Astrocyte of the spinal cord (primary cell): ENCODE measurements around the gene ADAT3.

ENCODE experiments used
- DNase-seq: peaks from one replicate; pipeline ENCODE4 v3.0.0; 2011; ENCODE audit warnings: low read depth, low spot score
- H3K4me3 ChIP-seq: 2 replicates; pipeline ENCODE4 v1.5.1; 2011; ENCODE audit warnings: low read depth, mild to moderate bottlenecking, low read length, moderate library complexity
- in situ Hi-C: cut with HindIII; loops from 2 replicates; pipeline ENCODE4 v1.10.0; 2017; ENCODE audit warnings: low sequenced_read_pairs
- TF ChIP-seq, protein P1 (sequence below): IDR thresholded peaks from 2 replicates; pipeline ENCODE4 v1.5.1; 2012; ENCODE audit warnings: low read depth, mild to moderate bottlenecking, low read length, inconsistent platforms

Gene ADAT3

GRCh38 chr19:1961000-1961883 lies 56.0 kb downstream of the ADAT3 start:
- H3K4me3 ChIP-seq = no peak overlapping the region
- no peak for DNase-seq
- TF ChIP-seq, protein P1, sequence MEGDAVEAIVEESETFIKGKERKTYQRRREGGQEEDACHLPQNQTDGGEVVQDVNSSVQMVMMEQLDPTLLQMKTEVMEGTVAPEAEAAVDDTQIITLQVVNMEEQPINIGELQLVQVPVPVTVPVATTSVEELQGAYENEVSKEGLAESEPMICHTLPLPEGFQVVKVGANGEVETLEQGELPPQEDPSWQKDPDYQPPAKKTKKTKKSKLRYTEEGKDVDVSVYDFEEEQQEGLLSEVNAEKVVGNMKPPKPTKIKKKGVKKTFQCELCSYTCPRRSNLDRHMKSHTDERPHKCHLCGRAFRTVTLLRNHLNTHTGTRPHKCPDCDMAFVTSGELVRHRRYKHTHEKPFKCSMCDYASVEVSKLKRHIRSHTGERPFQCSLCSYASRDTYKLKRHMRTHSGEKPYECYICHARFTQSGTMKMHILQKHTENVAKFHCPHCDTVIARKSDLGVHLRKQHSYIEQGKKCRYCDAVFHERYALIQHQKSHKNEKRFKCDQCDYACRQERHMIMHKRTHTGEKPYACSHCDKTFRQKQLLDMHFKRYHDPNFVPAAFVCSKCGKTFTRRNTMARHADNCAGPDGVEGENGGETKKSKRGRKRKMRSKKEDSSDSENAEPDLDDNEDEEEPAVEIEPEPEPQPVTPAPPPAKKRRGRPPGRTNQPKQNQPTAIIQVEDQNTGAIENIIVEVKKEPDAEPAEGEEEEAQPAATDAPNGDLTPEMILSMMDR = no peak
- in situ Hi-C loops = no loop called here

DNA sequence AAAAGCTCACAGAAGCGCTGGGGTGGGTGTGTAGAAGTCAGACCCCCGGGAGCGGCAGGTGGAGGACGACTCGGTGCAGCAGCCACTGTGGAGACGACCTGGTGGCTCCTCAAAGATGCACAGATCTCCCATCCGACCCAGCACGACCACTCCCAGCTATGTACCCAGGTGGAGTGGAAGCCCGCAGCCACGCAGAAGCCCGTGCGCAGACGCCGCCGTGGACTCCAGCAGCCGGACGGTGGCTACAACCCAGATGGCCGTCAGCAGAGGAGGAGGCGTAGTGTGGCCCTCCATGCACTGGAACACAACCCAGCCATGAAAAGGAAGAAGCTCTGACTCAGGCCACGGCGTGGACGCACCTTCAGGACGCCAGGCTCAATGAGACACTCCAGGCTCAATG lies 57.5 kb downstream of the ADAT3 start:
- TF ChIP-seq, protein P1 = no peak
- no peak overlapping the region for H3K4me3 ChIP-seq
- in situ Hi-C loops = no loop called here
- no peak for DNase-seq
